HS-27A (cell line): ENCODE data around the gene CEP85.

Experiments used
- DNase-seq: peaks from one replicate; pipeline ENCODE4 v3.0.0-alpha.2; 2012; ENCODE audit warnings: low read depth, missing footprints

Gene CEP85, protein sequence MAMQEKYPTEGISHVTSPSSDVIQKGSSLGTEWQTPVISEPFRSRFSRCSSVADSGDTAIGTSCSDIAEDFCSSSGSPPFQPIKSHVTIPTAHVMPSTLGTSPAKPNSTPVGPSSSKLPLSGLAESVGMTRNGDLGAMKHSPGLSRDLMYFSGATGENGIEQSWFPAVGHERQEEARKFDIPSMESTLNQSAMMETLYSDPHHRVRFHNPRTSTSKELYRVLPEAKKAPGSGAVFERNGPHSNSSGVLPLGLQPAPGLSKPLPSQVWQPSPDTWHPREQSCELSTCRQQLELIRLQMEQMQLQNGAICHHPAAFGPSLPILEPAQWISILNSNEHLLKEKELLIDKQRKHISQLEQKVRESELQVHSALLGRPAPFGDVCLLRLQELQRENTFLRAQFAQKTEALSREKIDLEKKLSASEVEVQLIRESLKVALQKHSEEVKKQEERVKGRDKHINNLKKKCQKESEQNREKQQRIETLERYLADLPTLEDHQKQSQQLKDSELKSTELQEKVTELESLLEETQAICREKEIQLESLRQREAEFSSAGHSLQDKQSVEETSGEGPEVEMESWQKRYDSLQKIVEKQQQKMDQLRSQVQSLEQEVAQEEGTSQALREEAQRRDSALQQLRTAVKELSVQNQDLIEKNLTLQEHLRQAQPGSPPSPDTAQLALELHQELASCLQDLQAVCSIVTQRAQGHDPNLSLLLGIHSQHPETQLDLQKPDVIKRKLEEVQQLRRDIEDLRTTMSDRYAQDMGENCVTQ

DNA sequence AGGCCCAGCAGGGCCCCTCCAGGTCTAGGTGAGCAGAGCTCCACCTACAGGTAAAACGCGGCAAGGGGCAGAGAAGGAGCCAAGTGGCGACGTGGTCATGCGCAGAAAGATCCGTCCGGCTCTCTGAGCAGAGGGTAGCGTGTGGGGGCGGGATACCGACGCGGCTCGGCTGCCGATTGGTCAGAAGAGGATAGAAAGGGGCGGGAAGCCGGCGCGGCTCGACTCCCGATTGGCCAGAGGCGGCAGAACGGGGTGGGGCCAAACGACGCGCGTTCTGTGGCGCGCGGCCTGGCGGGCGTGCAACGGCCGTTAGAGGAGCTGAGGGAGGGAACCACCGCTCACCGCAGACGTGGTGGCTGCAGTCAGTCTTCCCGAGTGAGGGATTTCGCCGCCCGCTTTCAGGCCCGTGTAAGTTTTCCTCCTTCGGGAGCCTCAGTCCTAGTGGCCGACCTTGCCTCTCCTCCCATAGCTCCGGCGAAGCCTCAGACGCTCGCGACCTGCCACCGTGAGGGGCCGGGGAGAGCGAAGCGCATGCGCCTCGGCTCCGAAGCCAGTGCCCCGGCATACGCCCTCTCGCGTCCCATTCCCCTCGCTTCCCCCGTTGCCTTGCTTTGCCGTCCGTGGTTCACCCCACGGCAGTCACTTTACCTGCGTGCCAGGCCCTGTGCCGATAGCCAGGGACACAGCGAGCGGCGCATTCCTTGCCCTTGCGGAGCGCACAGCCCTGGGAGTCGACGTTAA is at the start of gene CEP85:
CEP85 (plus strand) TSS at position 298 of the 741 bp plus-strand sequence. CDS start 5,584 bp downstream, outside the sequence.
- DNase-seq = peak; percentile 92

DNA sequence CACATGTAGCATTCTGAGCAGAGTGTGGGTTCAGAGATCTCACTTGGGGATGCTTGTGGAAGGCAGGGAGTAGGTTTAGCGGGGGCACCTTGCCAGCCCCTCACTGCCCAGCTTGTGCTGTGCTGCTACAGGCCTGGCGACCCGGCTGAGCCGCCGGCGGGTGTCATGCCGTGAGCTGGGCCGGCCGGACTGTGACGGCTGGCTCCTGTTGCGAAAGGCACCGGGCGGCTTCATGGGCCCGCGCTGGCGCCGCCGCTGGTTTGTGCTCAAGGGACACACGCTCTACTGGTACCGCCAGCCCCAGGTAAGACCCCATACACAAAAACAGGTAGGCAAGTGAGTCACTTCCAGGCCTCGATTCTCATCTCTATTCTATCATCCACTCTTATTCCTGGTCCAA is 49.1 kb upstream of the CEP85 start:
- DNase-seq = no peak

DNA sequence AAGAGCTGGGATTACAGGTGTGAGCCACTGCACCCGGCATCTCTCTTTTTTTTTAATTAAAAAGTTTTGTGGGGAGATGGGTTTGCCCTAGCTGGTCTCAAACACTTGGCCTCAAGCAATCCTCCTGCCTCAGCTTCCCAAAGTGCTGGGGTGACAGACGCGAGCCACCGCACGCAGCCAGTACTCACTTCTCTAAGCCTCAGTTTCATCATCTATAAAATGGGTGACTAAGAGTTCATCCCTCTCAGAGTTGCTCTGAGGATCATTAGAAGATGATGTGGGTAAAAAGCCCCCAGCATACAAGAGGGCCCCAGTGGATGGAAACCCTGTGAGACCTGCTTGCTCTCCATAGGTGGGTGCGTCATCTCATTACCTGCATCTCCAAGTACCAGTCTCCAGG is 46.1 kb upstream of the CEP85 start:
- no peak for DNase-seq

DNA sequence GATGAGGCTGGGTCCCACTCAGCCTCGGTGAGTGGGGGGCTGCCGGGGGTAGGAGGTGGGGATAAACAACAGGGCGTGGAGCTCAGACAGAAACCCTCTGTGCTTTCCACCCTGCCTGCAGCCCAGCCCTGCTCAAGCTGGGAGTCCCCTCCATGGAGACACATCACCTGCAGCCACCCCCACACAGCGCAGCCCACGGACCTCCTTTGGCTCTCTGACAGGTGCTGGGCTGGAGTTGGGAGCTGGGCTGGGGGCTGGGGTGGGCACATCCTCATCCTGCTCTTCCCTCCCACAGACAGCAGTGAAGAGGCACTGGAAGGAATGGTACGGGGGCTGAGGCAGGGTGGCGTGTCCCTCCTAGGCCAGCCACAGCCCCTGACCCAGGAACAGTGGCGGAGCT is 45.5 kb upstream of the CEP85 start:
- DNase-seq = no peak

DNA sequence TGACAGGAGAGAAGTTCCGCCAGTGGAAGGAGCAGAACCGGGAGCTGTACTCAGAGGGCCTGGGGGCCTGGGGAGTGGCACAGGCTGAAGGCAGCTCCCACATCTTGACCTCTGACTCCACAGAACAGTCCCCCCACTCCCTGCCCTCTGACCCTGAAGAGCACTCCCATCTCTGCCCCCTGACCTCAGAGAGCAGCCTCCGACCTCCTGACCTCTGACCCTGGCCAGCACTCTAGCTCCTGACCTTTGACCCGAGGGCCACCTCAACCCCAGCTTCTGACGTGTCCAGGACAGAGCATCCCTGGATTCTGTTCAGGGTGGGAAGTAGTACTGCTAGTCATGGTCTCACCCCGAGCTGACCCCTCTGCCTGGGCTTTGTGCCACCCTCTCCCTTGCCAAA is 44.7 kb upstream of the CEP85 start:
- DNase-seq = no peak

DNA sequence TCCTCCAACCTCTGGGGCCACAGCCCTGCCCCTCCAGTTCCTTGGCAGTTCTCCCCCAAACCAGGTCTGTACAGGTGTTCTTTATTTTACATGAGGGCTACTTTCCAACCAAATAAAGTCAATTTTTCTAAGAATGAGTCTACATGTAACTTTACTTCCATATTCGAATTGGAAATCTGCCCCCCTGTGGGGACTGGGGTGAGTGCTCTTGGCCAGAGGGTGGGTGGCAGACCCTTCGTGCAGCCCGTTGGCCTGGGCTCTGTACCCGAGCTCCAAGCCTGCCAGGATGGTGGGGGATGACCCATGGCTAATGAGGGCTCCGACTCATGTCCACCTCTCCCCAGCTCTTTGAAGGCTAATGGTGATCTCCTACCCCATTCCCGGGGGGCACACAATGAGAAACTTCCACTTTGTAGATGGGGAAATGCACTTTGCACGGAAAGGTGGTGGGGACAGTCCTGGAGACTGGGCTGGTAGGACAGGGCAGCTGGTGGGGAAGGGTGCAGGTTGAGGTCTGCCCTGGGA is 44.2 kb upstream of the CEP85 start:
- no peak for DNase-seq

DNA sequence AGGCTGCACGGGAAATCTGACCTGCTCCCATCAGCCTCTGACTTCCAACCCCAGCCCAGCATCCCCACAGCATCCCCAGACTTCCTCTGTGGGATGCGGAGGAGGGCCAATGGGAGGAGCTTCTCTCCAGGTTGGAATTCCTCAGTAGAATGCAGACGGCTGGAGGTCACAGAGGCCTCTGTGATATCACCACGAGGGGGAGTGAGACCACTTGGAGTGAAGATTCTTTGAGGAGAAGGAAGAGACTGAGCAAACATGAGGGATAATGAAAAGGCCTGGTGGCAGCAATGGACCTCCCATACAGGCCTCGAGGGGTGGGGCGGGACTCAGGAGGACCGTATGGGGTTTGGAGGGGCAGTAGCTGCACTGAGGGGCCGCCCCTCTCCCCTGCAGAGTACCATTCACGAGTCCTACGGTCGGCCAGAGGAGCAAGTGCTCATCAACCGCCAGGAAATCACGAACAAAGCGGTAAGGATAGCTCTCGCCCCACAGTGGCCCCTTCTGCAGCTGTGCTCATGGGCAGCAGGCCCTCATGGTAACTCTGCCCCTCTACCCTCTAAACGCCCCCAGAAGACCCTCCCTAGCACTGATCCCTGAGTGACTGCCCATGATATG is 43.5 kb upstream of the CEP85 start, which contains the start of gene CATSPER4:
CATSPER4 (plus strand) TSS at position 230 of the 615 bp plus-strand sequence; CDS start at position 256, 26 bp downstream.
- DNase-seq = no peak

DNA sequence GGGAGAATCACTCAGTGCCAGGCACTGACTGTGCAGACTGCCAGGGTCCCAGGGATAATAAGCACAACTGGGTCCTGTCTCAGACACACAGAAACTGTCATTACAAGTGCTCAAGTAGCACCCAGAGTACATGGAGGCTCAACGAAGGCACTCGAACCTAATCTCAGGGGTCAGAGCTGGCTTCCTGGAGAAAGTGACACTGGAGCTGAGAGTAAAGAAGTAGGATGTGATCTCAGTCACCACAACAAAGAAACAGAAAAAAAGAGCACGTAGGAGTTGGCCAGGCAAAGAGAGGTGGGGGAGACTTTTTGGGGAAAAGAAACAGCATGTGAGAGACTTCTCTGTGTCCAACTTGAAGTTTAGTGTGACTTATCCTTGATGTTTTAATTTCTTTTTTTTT is 42.3 kb upstream of the CEP85 start:
- no peak for DNase-seq

DNA sequence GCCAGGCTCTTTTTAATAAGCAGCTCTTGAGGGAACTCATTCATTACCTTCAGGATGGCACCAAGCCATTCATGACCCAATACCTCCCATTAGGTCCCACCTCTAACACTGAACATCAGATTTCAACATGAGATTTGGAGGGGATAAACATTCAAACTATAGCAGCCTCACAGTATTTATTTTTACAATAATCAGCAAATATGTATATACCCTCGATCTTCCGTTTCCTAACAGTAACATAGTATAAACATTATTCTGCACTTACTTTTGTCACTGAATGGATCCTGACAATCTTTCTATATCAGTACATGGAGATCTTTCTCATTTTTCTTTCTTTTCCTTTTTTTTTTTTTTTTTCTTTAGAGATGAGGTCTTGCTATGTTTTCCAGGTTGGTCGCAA is 38.2 kb upstream of the CEP85 start:
- no peak for DNase-seq

DNA sequence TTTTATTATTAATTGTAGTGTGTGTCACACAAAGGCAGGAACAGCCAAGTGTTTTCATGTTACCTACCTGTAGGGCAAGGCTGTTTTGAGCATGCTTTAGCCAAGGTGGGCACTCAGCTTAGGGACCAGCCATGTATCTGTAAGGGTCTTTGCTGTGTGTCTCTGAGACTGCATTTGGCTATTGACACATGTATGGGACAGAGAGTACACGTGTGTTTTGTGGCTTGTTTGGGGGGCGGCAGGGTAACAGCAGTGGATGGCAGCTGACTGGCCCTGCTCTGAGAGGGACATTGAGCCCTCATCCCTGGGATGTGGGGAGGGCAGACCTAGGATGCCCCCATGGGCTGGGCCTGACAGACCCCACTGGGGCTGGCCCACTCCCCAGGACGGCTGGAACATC is 36.7 kb upstream of the CEP85 start:
- DNase-seq = no peak

DNA sequence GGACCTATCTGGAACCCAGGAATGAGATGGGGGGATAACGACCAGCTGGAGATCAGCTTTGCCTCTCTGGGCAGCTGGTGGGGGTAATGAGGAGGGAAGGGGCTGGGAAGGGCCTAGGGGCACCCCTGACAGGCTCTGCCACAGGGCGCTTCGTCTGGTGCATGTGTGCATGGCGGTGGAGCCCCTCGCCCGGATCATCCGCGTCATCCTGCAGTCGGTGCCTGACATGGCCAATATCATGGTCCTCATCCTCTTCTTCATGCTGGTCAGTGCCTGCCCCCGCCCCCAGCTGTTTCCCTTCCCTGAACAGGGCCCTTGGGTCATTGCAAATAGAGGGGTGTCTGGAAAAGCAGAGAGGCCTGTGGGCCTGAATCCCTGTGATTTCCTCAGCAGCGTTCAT is 36.2 kb upstream of the CEP85 start:
- no peak for DNase-seq

DNA sequence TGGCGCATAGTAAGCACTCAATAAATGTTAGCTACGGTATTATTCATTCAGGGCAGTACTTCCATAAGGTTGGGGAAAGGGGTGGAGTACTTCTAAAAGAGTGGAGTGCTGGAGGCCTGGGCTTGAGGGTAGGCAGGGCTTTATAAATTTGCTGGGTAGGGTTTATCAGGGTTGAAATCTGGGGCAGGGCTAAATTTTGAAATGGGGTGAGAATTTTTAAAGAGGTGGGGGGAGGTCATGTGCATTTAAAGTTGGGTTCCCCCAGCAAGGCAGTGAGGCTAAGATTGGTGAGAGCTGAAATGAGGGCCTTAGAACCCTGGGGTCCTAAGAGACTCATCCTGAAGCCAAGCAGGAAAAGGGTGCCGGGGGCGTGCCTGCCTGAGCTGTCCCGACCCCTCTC is 33.6 kb upstream of the CEP85 start:
- DNase-seq = no peak

DNA sequence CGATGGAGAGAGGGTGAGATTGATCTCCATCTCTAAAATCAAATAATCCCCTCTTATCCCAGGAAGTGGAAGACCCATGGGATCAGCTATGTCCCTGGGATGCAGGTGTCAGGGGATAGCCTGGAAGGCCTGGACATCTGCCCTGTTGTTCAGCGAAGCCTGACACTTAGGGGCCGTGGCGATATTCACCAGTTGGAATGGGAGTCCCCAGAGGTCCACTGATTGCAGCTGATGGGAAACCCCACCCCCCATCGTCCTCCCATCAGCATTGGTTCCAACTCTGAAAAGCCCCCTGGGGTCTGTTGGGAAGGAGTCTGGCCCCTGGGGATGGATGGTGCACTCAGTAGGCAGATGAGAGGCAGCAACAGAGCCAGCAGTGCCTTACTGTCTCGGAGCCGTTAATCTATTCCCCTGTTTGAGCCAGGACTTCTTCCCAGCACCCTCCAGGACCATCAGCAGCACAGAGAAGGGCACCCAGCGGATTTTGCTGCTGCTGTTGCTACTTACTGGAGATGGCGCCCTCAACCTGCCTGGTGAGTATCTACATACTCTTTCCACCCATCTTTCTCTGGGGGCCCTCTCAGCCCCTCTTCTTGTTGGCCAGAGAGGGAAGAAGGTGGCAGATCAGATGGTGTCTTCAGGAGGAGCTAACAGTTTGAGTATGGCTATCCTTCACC is 30.2 kb upstream of the CEP85 start:
- DNase-seq = no peak

DNA sequence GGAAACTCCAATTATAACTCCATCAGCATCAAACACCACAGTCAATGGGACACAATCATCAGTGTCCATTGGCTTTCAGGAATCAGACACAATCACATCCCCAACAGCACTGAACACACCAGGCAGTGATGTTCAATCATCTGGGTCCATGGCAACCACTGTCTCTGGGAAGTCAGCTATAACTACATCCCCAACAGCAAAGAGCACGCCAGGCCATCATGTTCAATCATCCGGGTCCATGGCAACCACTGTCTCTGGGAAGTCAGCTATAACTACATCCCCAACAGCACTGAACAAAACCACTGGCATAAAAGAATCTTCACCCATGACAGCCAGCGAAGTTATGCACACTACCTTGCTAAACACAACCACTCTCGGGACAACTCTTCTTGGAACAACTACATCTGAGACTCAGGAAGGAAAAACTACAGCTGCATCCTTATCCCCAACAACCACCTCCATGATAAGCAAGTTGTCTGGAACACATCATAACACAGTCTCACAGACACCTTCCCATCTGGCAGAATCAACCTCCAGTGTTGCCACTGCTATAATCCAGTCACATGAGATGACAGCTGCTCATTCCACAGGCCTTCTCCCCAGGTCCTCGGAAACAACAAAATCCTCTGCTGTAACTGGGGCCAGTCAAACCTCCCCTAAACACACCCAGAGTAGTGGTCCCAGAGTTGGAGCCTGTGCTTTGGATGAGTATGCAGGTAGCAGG is 23.7 kb upstream of the CEP85 start:
- no peak for DNase-seq

DNA sequence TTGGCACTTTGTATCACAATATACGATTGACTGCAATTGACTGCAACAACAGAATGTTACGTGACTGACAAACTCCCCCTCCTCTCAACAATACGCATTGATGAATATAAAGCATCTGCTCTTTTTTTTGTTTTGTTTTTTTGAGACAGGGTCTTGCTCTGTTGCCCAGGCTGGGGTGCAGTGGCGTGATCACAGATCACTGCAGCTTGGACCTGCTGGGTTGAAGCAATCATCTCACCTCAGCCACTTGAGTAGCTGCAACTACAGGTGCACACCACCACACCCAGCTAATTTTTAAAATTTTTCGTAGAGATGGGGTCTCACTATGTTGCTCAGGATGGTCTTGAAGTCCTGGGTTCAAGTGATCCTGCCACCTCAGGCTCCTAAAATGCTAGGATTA is 21.3 kb upstream of the CEP85 start:
- DNase-seq = no peak

DNA sequence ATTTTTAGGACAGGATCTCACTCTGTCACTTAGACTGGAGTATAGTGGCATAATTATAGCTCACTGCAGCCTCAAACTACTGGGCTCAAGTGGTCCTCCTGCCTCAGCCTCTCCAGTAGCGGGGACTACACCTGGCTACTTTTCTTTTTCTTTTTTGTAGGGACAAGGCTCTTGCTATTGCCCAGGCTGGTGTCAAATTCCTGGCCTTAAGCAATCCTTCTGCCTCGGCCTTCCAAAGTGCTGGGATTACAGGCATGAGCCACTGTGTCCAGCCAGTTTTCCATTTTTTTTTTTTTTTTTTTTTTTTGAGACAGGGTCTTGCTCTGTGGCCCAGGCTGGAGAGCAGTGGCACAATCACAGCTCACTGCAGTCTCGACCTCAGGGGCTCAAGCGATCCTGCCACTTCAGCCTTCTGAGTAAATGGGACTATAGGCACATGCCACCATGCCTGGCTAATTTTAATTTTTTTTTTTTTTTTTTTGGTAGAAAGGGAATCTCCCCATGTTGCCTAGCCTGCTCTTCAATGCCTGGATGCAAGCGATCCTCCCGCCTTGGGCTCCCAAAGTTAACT is 20.6 kb upstream of the CEP85 start:
- no peak for DNase-seq

DNA sequence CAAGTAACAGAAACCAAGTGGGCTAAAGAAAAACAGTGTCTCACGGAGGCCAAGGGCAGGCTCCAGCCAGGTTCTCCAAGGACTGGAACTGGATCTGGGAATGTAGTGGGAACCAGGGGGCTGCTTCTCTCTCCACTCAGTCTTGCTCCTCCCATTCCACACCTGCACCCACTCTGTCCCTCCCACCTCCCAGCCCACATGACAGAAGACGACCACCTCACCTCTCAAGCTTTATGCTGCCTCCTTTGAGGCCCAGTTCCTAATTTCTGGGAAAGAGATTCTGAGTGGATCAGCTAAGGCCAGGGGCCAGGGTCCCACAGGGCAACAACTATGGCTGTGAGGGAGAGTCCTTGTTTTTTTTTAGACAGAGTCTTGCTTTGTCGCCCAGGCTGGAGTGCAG is 18.8 kb upstream of the CEP85 start:
- DNase-seq = no peak

DNA sequence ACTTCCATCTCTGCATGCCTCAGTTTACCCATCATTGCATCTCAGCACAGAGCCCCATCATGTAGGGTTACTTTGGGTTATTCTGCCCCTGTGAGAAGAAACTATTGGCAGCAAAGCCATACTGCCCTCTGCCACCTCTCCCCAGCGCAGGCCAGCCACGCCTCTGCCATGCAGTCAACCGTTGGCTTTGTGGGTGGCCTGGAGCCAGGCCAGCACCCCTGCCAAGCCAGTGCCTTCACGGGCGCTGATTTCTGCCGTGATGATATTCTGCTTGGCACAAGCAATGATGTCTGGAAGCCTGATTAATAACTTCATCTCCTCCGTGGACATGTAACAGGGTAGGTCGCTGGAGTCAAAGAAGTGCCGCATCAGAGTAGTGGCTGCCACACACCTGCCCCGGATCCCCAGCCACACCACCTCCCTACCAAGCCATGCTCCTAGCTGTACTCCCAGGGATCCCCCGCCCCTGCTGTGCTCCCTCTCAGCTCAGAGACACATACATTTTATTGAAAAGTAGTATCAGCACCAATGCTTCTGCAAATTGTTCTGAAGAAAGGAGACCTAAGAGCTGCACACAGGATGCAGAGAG is 15.0 kb upstream of the CEP85 start:
- peak; percentile 7 for DNase-seq

DNA sequence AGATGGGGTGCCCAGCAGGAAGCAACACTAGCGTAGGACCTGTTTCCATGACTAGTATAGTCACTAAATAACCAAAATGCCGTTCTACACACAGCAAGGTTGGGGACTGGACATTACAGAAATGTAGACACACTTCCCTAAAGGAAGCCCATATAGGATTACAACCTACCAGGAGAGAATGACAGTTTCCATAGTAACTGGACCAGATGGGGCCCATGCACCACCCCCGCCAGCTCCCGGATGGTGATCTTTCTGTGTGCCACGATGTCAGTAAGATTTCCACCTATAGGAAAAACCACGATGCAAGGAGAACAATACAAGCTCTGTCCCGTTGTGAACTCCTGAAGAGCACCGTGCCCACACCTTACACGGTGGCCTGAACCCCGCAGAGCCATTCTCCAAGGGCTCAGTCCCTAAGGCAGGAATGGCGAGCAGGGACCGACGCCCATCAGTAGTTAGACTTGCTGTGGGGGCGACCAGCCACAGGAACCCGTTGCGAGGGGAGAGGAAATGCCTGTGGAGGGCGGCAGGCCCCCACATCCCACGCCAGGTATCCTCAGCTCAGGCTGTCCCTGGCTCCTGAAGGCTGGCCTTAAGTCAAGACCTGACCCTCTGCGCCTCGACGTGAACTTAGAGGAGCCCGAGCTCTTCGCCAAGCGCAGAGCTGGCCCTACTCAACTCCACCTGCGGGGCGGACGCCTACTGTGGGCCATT is 13.6 kb upstream of the CEP85 start:
- DNase-seq = no peak
